ENCODE measurements around the gene ADPRS.

The ADPRS gene

GRCh38 chr1:36088265-36088576 is 471 bp upstream of the ADPRS start:
- DNase-seq: no peak

- no peak for DNase-seq
Observed at GRCh38 chr1:36089393-36090121, 865 bp downstream of the ADPRS start.

GRCh38 chr1:36091141-36091540 is 2.4 kb downstream of the ADPRS start:
- no peak for DNase-seq

- DNase-seq: no peak
Observed at GRCh38 chr1:36091698-36092097, 3.0 kb downstream of the ADPRS start.

- DNase-seq: no peak
Observed at GRCh38 chr1:36092166-36092797, 3.6 kb downstream of the ADPRS start.

GRCh38 chr1:36092798-36093185 is 4.1 kb downstream of the ADPRS start:
- no peak for DNase-seq

- no peak for DNase-seq
Observed at GRCh38 chr1:36093226-36093625, 4.5 kb downstream of the ADPRS start.

GRCh38 chr1:36093929-36094328 is 5.2 kb downstream of the ADPRS start:
- no peak for DNase-seq

GRCh38 chr1:36094621-36095061 is 5.9 kb downstream of the ADPRS start:
- no peak for DNase-seq

- no peak for DNase-seq
Observed at GRCh38 chr1:36095760-36096405, 7.2 kb downstream of the ADPRS start.

GRCh38 chr1:36096500-36097432 is 8.1 kb downstream of the ADPRS start:
- DNase-seq: no peak

GRCh38 chr1:36097693-36098585 is 9.2 kb downstream of the ADPRS start:
- DNase-seq: no peak

GRCh38 chr1:36098650-36099365 is 10.1 kb downstream of the ADPRS start:
- no peak for DNase-seq

GRCh38 chr1:36099681-36100341 is 11.1 kb downstream of the ADPRS start:
- peak; percentile 78 for DNase-seq

GRCh38 chr1:36100376-36100775 is 11.7 kb downstream of the ADPRS start:
- DNase-seq: no peak

- no peak for DNase-seq
Observed at GRCh38 chr1:36101546-36101945, 12.9 kb downstream of the ADPRS start.

- DNase-seq: no peak
Observed at GRCh38 chr1:36106269-36106668, 17.6 kb downstream of the ADPRS start.

GRCh38 chr1:36107394-36107793 is 18.7 kb downstream of the ADPRS start:
- DNase-seq: no peak

GRCh38 chr1:36108314-36108713 is 19.6 kb downstream of the ADPRS start:
- no peak for DNase-seq

GRCh38 chr1:36109041-36109679 is 20.5 kb downstream of the ADPRS start:
- DNase-seq: peak; percentile 23

Data from stimulated activated CD4-positive, alpha-beta T cell treated with anti-CD3 and anti-CD28 coated beads, Interleukin-4, amount 100 ng/mL, for 24 hours (primary cell).